CD14-positive monocyte (primary cell): ENCODE data around the gene KRTAP10-4. TPM values are rescaled to one million over a fixed set of nuclear protein-coding genes. Genes with fewer than 3 reads are reported as not detected.

Source experiments
- DNase-seq, 3 donors: peaks; one replicate each; pipeline ENCODE4 v3.0.0-alpha.2; 2011 to 2022
- H2AFZ ChIP-seq: 2 replicates; pipeline ENCODE4 v1.6.0; 2012; ENCODE audit warnings: mild to moderate bottlenecking, low read depth, low read length, inconsistent platforms; ENCODE audit not compliant: insufficient read depth, poor library complexity, severe bottlenecking
- H3K27ac ChIP-seq, 2 donors: 1 replicate in 1 of 2; 2 replicates in 1 of 2; pipeline ENCODE4 v1.5.1; 2012 to 2013; ENCODE audit warnings: low read length in 2 of 2, control low read depth in 1 of 2, inconsistent platforms in 1 of 2, low read depth in 1 of 2, mild to moderate bottlenecking in 1 of 2
- H3K27me3 ChIP-seq, 2 donors: one replicate each; pipeline versions ENCODE4 v1.6.0 to v1.6.1; 2011 to 2013; ENCODE audit warnings: low read length in 2 of 2; ENCODE audit not compliant: control insufficient read depth in 2 of 2, insufficient read depth in 2 of 2
- H3K36me3 ChIP-seq, 2 donors: replicated peaks in 1 of 2; 1 replicate in 1 of 2; 2 replicates in 1 of 2; pipeline versions ENCODE4 v1.5.1 to v1.6.1; 2012 to 2013; ENCODE audit warnings: low read length in 2 of 2, control low read depth in 1 of 2, inconsistent platforms in 1 of 2, mild to moderate bottlenecking in 1 of 2; ENCODE audit not compliant: insufficient read depth in 2 of 2, control insufficient read depth in 1 of 2
- H3K4me1 ChIP-seq, 2 donors: 1 replicate in 1 of 2; 2 replicates in 1 of 2; pipeline versions ENCODE4 v1.5.1 to v1.6.1; 2012 to 2013; ENCODE audit warnings: low read length in 2 of 2, control low read depth in 1 of 2, inconsistent platforms in 1 of 2, mild to moderate bottlenecking in 1 of 2, moderate library complexity in 1 of 2; ENCODE audit not compliant: insufficient read depth in 2 of 2, control insufficient read depth in 1 of 2
- H3K4me2 ChIP-seq: replicated peaks from 2 replicates; pipeline ENCODE3; 2012; ENCODE audit warnings: low read length, moderate library complexity, mild to moderate bottlenecking; ENCODE audit not compliant: poor library complexity, severe bottlenecking; ENCODE audit errors: extremely low read depth
- H3K4me3 ChIP-seq, 3 experiments: fragments of 200-600 bp in 1 of 3; sonication (generic) in 1 of 3; replicated peaks in 1 of 3; 1 replicate in 2 of 3; 2 replicates in 1 of 3; pipeline ENCODE4 v1.5.1; 2011 to 2013; ENCODE audit warnings: low read length in 3 of 3, mild to moderate bottlenecking in 3 of 3, control low read depth in 2 of 3, low read depth in 2 of 3, inconsistent platforms in 1 of 3, moderate library complexity in 1 of 3
- H3K79me2 ChIP-seq: 2 replicates; pipeline ENCODE4 v1.6.0; 2012; ENCODE audit warnings: mild to moderate bottlenecking, control low read depth, inconsistent platforms, low read length, moderate library complexity; ENCODE audit not compliant: insufficient read depth
- H3K9ac ChIP-seq: 2 replicates; pipeline ENCODE4 v1.6.0; 2017; ENCODE audit warnings: low read length, mild to moderate bottlenecking; ENCODE audit not compliant: insufficient read depth, poor library complexity, severe bottlenecking
- H3K9me3 ChIP-seq, 2 donors: replicated peaks in 1 of 2; 1 replicate in 1 of 2; 2 replicates in 1 of 2; pipeline versions ENCODE4 v1.5.1 to v1.6.1; 2012 to 2013; ENCODE audit warnings: low read length in 2 of 2, control low read depth in 1 of 2; ENCODE audit not compliant: control insufficient read depth in 1 of 2, insufficient read depth in 1 of 2
- H4K20me1 ChIP-seq: 2 replicates; pipeline ENCODE4 v1.6.0; 2012; ENCODE audit warnings: mild to moderate bottlenecking, low read length, control low read depth, moderate library complexity; ENCODE audit not compliant: insufficient read depth
- H3K27ac Mint-ChIP-seq, 7 donors: one replicate each; pipeline ENCODE4 v1.8.0; 2020; ENCODE audit warnings: mild to moderate bottlenecking in 7 of 7, mixed read lengths in 7 of 7, moderate library complexity in 6 of 7, inconsistent platforms in 2 of 7
- H3K27me3 Mint-ChIP-seq, 3 donors: one replicate each; pipeline ENCODE4 v1.8.0; 2021 to 2022; ENCODE audit warnings: low read depth in 3 of 3, mild to moderate bottlenecking in 3 of 3, mixed read lengths in 3 of 3, moderate library complexity in 3 of 3, inconsistent platforms in 1 of 3
- H3K36me3 Mint-ChIP-seq, 2 donors: one replicate each; pipeline ENCODE4 v1.8.0; 2020; ENCODE audit warnings: mixed read lengths in 2 of 2, inconsistent platforms in 1 of 2, mild to moderate bottlenecking in 1 of 2
- H3K4me1 Mint-ChIP-seq: one replicate; pipeline ENCODE4 v1.8.0; 2020; ENCODE audit warnings: mild to moderate bottlenecking, mixed read lengths
- H3K4me3 Mint-ChIP-seq, 2 donors: one replicate each; pipeline ENCODE4 v1.8.0; 2020; ENCODE audit warnings: mild to moderate bottlenecking in 2 of 2, mixed read lengths in 2 of 2, moderate library complexity in 1 of 2
- H3K9me3 Mint-ChIP-seq, 7 donors: one replicate each; pipeline ENCODE4 v1.8.0; 2020 to 2022; ENCODE audit warnings: mixed read lengths in 7 of 7, mild to moderate bottlenecking in 6 of 7, moderate library complexity in 6 of 7, inconsistent platforms in 2 of 7
- WGBS: methylation state at CpG from one replicate; pipeline ENCODE4 v1.1.5; 2013; ENCODE audit warnings: missing lambda C conversion rate; ENCODE audit not compliant: insufficient coverage; 5-methylcytosine and 5-hydroxymethylcytosine counted together
- intact Hi-C, 2 donors: fragments of 100-400 bp; cut with micrococcal nuclease; formaldehyde crosslinking; loops; one replicate each; pipeline versions ENCODE4 v1.15.0 to v1.15.1; 2023
- polyA plus RNA-seq, 3 donors: library from polyadenylated mRNA; depleted of rRNA in 1 of 3; unstranded in 2 of 3; stranded (reverse) in 1 of 3; fragments of 300-500 nt in 2 of 3; fragments of >200 nt in 1 of 3; fragmentation: Illumina TruSeq in 2 of 3; gene quantifications; 1 replicate in 2 of 3; 2 replicates in 1 of 3; pipeline ENCODE4 v1.2.3, GENCODE V29; 2012 to 2021
- TF ChIP-seq, protein P1 (sequence below): fragments of 200-600 bp; IDR thresholded peaks from one replicate; pipeline ENCODE4 v1.8.0; 2022; ENCODE audit warnings: antibody characterized with exemption, mild to moderate bottlenecking

KRTAP10-4 gene
- polyA plus RNA-seq, 3 donors = not detected

DNA sequence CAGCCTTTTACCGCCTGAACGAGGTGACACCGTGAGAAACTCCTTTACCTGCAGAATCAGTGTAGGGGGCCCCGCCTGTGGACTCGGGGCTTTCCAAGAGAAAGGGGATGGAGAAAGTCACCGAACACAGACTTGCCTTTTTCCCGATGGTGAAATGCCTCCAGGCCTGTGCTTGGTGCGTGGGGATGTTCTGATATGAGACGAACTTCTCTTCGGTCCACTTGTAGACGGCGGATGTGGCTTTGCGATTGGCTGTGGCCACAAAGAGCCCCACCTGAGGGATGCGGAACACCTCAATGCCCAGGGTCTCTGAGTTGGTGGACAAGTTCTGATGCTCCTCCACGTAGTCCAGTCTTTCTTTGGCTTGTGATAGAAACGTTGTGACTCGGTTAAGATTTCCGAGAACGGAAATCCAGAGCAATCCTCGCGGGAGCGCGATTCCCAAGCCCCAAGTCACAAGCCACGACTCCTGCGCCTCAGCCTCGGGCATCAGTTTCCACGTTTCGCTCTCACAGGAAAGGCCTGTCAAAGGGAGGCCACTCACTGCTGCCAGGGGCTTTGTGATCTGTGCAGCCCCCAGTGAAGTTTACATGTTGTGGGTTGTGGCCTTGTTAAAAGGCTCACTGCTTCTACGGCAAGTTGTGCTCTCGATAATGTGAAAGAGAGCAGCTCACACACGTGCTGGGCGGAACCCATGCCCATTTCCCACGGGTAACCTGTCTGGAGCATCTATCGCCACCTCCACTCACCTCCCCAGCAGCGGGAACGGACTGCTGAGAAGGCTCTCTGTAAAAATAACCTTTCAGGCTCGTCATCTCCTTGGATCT, 46.2 kb upstream of the KRTAP10-4 start:
- no peak overlapping the region for H2AFZ ChIP-seq
- WGBS = 96% methylated on average over 25 of the region's 37 CpGs

DNA sequence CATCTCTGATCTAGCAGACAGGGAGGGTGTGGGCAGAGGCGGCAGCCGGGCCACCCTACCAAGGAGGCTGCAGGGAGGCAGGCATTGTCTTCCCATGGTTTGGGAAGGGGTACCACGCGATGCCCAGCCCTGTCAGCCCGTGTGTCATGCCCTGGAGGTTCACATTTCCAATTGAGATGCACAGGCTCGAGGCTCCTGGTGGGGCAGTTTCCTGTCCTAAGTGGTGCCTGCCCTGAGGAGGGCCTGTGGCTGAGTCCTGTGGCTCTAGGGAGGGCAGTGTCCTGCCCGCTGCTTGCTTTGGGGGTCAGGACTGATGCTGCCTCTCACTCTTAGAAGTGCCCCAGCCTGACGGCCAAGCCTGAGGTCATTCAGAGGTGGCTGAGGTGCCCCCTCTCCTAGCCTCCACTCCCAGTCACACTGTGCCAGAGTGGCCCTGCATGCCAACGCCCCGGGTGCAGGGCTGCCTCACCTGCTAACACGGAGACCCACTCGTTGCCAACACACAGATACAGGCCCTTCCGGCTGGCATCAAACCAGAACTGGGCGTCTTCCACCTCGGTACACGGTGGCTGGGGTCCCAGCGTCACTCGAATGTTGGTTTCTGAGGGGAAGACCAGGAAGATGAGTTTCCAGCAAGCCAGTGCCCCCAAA, 45.4 kb upstream of the KRTAP10-4 start:
- Histone ChIP-seq H3K4me3 (no peak overlapping the region), H3K4me1 (no peaks in the 10 kb centered on the region), H3K4me2 (no peak overlapping the region), H3K27me3 (no peaks in the 10 kb centered on the region), H4K20me1 (no peaks in the 10 kb centered on the region), H2AFZ (no peak overlapping the region), H3K9me3 (peaks cover 3 to 17% of the 10 kb centered on the region in 2 donors), H3K36me3 (no peaks in the 10 kb centered on the region), H3K27ac (no peak overlapping the region), H3K79me2 (no peaks in the 10 kb centered on the region), H3K9ac (no peak overlapping the region)
- H3K27me3 Mint-ChIP-seq = peaks cover 1 to 8% (median 5%) of the 10 kb centered on the region in 3 donors
- H3K4me1 Mint-ChIP-seq = no peaks in the 10 kb centered on the region
- H3K4me3 Mint-ChIP-seq = no peak overlapping the region
- TF ChIP-seq, protein P1, sequence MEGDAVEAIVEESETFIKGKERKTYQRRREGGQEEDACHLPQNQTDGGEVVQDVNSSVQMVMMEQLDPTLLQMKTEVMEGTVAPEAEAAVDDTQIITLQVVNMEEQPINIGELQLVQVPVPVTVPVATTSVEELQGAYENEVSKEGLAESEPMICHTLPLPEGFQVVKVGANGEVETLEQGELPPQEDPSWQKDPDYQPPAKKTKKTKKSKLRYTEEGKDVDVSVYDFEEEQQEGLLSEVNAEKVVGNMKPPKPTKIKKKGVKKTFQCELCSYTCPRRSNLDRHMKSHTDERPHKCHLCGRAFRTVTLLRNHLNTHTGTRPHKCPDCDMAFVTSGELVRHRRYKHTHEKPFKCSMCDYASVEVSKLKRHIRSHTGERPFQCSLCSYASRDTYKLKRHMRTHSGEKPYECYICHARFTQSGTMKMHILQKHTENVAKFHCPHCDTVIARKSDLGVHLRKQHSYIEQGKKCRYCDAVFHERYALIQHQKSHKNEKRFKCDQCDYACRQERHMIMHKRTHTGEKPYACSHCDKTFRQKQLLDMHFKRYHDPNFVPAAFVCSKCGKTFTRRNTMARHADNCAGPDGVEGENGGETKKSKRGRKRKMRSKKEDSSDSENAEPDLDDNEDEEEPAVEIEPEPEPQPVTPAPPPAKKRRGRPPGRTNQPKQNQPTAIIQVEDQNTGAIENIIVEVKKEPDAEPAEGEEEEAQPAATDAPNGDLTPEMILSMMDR = no peak
- intact Hi-C loops = no loop called here
- DNase-seq = no peak
- peaks cover 0 to 3% (median 0%) of the 10 kb centered on the region in 7 donors for H3K9me3 Mint-ChIP-seq
- H3K36me3 Mint-ChIP-seq = no peaks in the 10 kb centered on the region
- no peak overlapping the region for H3K27ac Mint-ChIP-seq
- 91% methylated on average over 18 of the region's 18 CpGs for WGBS

More for the DNA sequence above, 46.2 kb upstream of the KRTAP10-4 start:
- H3K9ac ChIP-seq = no peak overlapping the region
- peaks cover 1 to 6% (median 5%) of the 10 kb centered on the region in 3 donors for H3K27me3 Mint-ChIP-seq
- intact Hi-C loops = no loop called here
- TF ChIP-seq, protein P1 = no peak
- peaks cover 7 to 17% of the 10 kb centered on the region in 2 donors for H3K9me3 ChIP-seq
- no peaks in the 10 kb centered on the region for H3K4me1 ChIP-seq
- H3K36me3 Mint-ChIP-seq = no peaks in the 10 kb centered on the region
- H3K4me3 ChIP-seq = no peak overlapping the region
- H3K27ac ChIP-seq = no peak overlapping the region
- H3K36me3 ChIP-seq = no peaks in the 10 kb centered on the region
- no peaks in the 10 kb centered on the region for H3K4me1 Mint-ChIP-seq
- no peak overlapping the region for H3K4me2 ChIP-seq
- no peaks in the 10 kb centered on the region for H3K27me3 ChIP-seq
- no peaks in the 10 kb centered on the region for H4K20me1 ChIP-seq
- DNase-seq = no peak
- no peaks in the 10 kb centered on the region for H3K79me2 ChIP-seq
- peaks cover 0 to 3% (median 0%) of the 10 kb centered on the region in 7 donors for H3K9me3 Mint-ChIP-seq
- no peak overlapping the region for H3K4me3 Mint-ChIP-seq
- H3K27ac Mint-ChIP-seq = no peak overlapping the region
